Stomach (tissue), 4 donors: ENCODE results near the gene SH2D5.

Experiments
- POLR2AphosphoS5 ChIP-seq, 3 donors: sonication (generic); formaldehyde crosslinking; IDR thresholded peaks; one replicate each; pipeline ENCODE4 v1.6.1; 2016; ENCODE audit warnings: antibody characterized with exemption in 3 of 3
- TF ChIP-seq, protein P1 (sequence below), 7 experiments: fragments of 450-650 bp in 4 of 7; fragments of 200-600 bp in 3 of 7; sonication (generic) in 3 of 7; IDR thresholded peaks; one replicate each; pipeline ENCODE4 v1.5.1; 2016 to 2019; ENCODE audit warnings: antibody characterized with exemption in 7 of 7, control low read depth in 2 of 7, mild to moderate bottlenecking in 1 of 7

DNA sequence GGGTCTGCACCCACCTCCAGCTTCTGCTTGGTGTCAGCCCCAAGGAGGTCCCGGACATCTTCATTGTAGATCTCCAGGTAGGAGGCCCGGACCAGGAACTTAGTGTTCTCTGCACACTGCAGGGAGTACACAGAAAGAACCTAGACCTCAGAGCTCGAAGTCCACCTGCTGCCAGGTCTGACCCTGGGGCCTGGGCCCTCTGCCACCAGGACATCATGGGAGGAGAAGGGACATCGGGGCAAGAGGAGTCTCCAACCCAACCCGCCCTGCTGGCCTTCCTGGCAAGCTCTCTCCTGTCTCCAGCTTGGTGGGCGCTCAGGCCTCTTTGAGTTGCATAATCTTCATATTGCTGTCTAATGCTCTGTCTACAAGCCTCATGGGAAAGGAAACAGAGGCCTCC, 19.1 kb downstream of the SH2D5 start:
- TF ChIP-seq, protein P1, sequence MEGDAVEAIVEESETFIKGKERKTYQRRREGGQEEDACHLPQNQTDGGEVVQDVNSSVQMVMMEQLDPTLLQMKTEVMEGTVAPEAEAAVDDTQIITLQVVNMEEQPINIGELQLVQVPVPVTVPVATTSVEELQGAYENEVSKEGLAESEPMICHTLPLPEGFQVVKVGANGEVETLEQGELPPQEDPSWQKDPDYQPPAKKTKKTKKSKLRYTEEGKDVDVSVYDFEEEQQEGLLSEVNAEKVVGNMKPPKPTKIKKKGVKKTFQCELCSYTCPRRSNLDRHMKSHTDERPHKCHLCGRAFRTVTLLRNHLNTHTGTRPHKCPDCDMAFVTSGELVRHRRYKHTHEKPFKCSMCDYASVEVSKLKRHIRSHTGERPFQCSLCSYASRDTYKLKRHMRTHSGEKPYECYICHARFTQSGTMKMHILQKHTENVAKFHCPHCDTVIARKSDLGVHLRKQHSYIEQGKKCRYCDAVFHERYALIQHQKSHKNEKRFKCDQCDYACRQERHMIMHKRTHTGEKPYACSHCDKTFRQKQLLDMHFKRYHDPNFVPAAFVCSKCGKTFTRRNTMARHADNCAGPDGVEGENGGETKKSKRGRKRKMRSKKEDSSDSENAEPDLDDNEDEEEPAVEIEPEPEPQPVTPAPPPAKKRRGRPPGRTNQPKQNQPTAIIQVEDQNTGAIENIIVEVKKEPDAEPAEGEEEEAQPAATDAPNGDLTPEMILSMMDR (IDR thresholded peaks at IDR 0.05) = no peak
- no peak for TF ChIP-seq POLR2AphosphoS5 (IDR thresholded peaks at IDR 0.05)
